HG02973 (cell line): ENCODE measurements around the gene TCHHL1.

Source experiments
- ATAC-seq: cut with Tn5 transposase; IDR thresholded peaks from one replicate; pipeline ENCODE4 v1.9.1; 2021; ENCODE audit warnings: moderate library complexity; ENCODE audit not compliant: unreplicated experiment

The TCHHL1 gene

DNA sequence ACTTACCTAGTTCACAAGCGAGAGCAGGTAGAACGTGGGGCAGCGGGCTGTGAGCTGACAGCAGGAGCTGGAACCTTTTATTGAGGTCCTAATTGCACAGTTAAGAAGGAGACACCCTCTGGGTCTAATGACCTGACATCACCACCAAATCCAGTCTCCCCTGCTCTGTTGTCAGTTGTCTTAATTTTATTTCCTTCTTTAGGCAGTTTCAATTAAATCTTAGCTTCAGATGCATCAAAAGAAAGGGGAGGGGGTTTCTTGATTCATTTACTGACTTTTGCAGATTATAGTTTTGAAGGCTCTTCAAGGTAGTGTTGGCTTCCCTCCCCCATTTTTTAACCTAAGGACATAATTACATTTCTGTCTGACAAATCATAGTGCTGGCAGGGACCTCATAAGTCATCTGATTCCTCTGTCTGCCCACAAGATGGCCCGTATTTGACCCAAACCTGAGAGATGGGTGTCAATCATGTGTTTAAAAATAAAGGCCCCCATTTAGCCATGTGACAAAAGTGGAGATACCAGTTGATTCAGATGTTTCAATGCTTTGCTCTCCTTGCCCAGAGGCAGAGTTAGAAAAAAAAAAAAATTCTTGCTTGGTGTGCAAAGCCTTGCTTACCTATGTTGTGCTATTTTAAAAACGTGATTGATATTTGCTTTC lies at the start of gene TCHHL1:
Gene TCHHL1 (minus strand): TSS at position 51 of the 661 bp plus-strand sequence. CDS start 921 bp downstream, outside the sequence.
- no peak for ATAC-seq

DNA sequence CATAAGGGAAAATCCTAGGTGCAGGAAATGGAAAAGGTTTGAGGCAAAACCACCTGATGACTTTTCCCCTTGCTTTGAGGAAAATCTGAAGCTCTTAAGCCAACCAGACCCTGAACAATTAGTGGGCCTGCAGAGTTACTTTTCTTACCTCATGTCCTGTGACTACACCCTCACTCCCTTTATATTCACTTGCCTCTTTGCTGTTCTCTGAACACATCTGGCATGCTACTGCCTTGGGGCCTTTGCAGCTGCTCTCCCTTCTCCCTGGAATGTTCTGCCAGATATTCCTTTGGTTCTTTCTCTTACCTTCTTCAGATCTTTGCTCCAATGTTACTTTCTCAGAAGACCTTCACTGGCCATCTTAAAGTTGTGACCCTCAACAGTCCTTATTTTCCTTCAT lies 48.4 kb upstream of the TCHHL1 start:
- no peak for ATAC-seq

DNA sequence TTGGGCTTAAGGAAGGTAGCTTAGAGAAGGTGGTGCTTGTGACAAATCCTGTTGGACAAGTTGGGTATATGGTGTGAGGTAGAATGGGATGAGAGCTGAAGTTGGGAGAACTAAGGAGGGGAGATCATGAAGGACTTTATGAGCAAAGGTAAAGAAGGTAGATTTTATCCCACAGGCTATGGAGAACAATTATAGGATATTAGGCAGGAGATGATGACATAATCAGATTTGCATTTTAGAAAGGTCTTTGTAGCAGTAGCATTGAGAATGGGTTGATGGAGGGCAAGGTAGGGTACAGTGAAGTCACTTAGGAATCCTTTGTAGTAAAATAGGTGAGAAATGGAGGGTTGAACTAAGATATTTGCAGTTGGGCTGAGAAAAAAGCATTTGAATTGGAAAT lies 41.3 kb upstream of the TCHHL1 start:
- no peak for ATAC-seq

DNA sequence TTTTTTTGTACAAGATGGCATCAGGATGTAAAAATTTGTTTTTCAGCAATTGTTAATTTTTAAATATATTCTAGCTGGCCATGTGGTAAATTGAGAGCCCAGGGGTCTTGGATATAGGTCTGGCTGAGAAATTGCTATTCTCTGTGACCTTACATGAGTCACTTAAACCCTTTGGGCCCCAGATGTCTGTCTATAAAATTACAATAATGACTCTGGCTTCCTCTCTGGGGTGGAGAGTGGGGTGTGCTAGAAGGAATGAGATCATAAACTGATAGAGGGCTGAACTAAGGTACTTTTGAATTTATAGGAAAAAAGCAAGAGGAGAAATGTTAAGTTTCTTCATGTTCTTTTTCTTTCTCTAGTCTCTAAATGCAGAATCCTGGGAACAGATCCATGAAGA lies 38.8 kb upstream of the TCHHL1 start:
- no peak for ATAC-seq

DNA sequence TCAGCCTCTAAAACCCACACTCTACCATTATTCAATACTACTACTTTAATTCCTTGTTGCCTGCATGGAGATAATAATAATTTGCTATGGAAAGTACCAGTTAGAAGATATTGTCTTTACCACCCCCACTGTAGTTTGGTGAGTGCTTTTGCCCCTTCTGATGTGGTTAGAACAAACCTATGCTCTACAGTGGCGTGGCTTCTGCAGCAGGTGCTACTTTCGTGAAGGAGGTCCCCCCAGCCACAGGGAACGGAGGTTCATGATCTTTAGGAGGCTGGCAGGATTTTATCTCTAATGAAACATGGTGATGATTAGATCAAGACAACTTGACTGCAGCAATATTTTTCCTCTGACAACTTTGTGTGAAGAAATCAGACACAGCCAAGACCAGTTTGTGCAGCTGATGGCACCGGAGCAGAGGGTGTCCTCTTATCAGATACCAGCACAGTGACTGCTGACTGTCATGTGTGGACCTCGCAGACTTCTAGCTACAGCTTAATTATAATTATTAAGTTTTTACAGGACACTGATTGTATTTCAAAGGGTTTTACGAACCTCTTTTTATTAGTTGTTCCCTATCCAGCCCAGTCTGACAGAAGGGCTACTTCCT lies 37.1 kb upstream of the TCHHL1 start:
- no peak for ATAC-seq

DNA sequence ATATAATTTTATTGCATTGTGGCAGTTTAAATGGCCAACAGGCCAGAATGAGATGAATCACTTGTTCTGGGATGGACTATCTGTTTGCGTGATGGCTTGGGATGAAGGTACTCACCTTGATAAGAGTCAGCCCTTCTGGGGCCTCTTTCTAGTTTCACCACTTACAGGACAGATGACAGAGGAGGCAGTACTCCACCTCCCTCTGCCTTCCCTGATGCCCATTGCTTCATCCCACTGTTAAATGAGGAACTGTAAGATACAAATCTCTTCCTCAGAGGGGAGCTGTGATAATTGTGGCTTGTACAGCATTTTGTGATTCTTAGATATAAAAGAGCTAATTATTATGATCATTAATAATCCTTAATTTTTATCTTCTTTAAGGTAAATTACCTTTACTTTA lies 30.1 kb upstream of the TCHHL1 start:
- no peak for ATAC-seq

DNA sequence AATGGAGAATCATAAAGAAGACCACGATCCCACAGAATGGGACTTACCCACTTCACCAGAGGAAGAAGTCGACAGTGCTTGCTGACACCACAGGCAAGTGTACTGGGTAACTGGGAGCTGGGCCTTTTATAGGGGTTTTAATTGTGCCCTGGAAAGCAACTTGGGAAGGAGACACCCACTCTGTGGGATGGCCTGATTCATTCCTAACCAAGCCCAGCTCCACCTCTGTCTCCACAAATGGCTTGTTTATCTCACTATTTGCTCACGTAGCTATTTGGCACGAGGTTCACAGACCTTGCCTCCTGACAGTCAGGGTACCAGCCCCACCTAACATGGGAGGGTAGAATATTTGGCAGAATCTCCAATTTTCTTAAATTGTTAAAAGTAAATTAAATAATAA lies 26.5 kb upstream of the TCHHL1 start, which contains the start of gene TCHH:
Gene TCHH (minus strand): TSS at position 101 of the 400 bp plus-strand sequence. CDS start 1,364 bp downstream, outside the sequence.
- no peak for ATAC-seq

DNA sequence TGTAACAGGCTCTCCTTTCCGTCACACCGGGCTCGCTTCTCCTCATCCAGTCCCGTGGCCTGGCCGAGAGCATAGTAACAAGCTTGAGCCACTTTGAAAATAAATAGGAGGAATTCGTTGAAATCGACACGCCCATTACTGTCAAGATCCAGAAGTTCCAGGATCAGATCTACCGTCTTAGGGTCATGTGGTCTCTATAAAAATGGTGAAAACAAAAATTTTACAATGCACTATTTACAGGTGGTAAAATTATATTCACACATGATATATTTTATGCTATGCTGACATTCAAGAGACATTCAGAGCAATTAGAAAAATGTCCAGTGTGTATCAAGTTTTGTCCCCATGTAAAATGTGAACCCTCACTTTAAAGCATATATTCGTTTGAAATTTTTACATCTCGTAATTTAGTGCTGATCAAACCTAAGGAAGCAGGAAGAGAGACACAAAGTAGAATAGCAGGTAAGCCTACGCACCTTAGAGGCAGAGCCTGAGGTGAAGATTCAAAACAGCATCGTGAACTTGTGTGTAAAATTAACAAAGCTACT lies 24.1 kb upstream of the TCHHL1 start:
- no peak for ATAC-seq

DNA sequence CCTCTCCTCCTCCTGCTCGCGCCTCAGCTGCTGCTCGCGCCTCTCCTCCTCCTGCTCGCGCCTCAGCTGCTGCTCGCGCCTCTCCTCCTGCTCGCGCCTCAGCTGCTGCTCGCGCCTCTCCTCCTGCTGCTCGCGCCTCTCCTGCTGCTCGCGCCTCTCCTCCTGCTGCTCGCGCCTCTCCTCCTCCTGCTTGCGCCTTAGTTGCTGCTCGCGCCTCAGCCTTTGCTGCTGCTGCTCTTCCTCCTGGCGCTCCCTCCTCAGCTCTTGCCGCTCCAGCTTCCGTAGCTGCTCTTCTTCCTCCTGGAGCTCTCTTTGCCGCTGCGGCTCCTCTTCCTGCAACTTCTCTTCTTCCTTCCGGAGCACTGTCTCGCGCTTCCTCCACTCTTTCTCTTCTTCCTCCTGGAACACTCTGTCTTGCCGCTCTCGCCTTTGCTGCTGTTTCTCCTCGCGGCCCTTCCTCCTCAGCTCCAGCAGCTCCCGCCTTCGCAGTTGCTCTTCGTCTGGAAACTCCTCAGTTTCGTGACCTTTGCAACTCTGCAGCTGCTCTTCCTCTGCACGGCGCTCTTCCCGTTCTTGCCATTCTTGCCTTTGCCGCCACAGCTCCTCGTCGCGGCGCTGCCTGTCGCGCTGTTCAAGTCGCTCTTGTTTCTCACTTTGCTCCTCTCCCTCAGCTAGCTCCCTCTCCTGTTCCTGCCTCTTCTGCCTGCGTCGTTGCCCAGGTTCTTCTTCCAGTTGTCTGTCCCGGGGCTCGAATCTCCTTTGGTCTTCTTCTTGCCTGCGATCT lies 23.4 kb upstream of the TCHHL1 start:
- no peak for ATAC-seq

DNA sequence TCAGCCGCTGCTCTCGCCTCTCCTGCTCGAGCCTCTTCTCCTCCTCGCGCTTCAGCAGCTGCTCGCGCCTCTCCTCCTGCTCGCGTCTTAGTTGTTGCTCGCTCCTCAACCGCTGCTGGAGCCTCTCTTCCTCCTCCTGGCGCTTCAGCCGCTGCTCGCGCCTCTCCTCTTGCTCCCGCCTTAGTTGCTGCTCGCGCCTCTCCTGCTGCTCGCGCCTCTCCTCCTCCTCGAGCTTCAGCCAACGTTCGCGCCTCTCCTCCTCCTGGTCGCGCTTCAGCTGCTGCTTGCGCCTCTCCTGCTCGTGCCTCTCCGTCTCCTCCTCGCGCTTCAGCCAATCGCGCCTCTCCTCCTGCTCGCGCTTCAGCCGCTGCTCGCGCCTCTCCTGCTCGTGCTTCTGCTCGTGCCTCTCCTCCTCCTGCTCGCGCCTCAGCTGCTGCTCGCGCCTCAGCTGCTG lies 22.7 kb upstream of the TCHHL1 start:
- ATAC-seq, result no peak

DNA sequence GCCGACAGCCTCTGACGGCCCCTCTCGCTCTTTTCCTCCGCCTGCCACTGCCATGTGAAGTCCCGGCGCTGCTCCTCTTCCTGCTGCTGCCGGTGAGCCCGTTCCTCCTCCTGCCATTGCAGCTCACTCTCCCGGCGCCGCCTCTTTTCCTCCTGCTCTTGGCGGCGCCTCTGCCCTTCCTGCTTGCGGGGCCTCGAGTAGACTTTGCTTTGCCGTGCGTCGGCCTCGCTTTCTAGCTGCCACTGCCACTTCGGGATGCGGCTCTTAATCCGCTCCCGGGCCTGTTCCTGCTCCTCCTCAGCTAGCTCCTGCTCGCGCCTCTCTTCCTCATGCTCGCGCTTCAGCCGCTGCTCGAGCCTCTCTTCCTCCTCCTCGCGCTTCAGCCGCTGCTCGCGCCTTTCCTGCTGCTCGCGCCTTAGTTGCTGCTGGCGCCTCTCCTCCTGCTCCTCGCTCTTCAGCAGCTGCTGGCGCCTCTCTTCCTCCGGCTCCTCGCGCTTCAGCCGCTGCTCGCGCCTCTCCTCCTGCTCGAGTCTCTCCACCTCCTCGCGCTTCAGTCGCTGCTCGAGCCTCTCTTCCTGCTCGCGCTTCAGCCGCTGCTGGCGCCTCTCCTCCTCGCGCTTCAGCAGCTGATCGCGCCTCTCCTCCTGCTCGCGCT lies 22.1 kb upstream of the TCHHL1 start:
- ATAC-seq, result no peak

DNA sequence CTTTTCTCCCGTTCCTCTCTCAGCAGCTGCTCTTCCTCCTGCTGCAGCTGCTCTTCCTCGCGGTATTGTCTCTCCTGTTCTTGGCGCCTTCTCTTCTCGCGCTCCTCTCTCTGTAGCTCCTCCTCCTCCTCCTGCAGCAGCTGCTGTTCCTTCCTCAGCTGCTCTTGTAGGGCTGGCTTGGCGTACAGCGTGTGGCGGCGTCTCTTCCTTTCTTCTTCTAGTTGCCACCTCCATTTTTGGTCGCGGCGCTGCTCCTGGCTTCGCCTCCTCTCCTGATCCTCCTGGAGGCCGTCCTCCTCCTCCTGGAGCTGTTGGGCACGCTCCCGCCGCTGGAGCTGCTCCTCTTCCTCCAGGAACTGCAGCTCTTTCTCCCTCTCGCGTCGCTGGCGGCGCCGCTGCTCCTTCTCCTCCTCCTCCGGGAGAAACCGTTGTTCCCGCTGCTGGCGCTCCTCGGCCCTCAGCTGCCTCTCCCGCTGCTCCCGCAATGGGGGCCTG lies 21.5 kb upstream of the TCHHL1 start:
- no peak for ATAC-seq

DNA sequence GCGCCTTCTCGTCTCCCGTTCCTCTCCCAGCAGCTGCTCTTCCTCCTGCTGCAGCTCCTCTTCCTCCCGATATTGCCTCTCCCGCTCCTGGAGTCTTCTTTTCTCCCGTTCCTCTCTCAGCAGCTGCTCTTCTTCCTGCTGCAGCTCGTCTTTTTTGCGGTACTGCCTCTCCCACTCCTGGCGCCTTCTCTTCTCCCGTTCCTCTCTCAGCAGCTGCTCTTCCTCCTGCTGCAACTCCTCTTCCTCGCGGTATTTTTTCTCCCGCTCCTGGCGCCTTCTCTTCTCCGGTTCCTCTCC lies 21.1 kb upstream of the TCHHL1 start:
- no peak for ATAC-seq

DNA sequence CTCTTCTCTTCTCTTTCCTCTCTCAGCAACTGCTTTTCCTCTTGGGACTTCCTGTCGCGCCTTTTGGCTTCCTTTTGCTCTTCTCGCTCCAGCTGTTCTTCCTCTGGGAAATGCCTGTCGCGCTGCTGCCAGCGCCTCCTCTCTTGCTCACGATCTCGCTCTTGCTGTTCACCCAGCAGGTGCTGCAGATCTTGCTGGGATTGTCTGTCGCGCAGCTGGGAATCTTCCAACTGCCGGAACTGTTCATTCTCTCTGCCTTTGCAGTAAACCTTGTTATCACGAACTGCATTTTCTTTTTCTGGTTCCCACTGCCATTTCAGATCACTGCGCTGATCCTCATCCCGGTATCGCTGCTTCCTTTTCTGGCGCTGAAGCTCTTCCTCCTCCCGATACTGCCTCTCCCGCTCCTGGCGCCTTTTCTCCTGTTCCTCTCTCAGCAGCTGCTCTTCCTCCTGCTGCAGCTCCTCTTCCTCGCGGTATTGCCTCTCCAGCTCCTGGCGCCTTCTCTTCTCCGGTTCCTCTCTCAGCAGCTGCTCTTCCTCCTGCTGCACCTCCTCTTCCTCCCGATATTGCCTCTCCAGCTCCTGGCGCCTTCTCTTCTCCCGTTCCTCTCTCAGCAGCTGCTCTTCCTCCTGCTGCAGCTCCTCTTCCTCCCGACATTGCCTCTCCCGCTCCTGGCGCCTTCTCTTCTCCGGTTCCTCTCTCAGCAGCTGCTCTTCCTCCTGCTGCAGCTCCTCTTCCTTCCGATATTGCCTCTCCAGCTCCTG lies 20.6 kb upstream of the TCHHL1 start:
- ATAC-seq, result no peak

DNA sequence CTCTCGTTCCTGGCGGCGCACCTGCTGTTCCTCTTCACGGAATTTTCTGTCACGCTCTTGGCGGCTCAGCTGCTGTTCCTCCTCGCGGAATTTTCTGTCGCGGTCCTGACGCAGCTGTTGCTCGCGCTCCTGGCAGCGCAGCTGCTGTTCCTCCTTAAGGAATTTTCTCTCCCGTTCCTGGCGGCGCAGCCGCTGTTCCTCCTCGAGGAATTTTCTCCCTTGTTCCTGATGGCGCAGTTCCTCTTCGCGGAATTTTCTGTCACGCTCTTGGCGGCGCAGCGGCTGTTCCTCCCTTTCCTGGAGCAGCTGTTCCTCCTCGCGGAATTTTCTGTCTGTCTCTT lies 20.0 kb upstream of the TCHHL1 start:
- ATAC-seq, result no peak

DNA sequence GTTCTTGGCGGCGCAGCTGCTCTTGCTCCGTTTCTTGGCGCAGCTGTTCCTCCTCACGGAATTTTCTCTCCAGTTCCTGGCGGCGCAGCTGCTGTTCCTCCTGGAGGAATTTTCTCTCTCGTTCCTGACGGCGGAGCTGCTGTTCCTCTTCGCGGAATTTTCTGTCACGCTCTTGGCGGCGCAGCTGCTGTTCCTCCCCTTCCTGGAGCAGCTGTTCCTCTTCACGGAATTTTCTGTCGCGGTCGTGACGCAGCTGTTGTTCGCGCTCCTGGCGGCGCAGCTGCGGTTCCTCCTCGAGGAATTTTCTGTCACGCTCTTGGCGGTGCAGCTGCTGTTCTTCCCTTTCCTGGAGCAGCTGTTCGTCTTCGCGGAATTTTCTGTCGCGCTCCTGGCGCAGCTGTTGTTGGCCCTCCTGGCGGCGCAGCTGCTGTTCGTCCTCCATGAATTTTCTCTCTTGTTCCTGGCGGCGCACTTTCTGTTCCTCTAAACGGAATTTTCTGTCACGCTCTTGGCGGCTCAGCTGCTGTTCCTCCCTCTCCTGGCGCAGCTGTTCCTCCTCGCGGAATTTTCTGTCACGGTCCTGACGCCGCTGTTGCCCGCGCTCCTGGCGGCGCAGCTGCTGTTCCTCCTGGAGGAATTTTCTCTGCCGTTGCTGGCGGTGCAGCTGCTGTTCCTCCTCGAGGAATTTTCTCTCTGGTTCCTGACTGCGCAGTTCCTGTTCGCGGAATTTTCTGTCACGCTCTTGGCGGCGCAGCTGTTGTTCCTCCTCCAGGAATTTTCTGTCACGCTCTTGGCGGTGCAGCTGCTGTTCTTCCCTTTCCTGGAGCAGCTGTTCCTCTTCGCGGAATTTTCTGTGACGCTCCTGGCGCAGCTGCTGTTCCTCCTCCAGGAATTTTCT lies 19.4 kb upstream of the TCHHL1 start:
- ATAC-seq, result no peak

DNA sequence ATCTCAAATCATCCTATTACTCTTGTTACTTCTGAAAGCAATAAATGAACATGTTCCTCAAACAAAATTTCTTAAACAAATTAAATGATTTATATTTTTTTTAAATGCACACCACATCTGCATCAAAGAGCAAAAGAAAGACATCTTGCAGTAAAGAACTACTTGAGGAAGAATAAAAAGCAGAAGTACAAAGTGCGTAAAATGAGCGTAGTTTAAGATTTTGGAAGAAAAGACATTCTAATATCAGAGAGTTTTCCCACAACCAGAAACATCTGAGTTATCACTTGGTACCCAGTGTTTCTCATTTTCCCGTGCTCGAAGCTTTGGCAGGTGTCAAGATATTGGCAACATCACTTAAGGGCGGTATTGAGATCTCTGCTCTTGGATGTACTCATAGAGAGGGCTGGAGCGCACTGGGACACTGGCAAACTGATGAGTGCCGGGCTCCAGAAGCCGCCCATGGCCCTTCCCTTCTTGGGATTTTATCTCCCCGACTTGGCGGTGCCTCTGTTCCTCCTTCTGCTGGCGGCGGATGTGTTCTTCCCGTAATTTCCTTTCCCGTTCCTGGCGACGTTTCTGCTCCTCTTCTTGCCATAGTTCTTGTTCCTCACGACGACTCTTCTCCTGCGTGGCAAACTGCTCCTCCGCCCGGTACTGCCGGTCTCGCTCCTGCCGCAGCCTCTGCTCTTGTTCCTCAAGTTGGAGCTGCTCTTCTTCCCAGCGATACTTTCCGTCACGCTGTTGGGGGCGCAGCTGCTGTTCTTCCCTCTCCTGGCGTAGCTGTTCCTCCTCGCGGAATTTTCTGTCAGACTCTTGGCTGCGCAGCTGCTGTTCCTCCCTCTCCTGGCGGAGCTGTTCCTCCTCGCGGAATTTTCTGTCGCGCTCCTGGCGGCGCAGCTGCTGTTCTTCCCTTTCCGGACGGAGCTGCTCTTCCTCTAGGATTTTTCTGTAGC lies 18.4 kb upstream of the TCHHL1 start:
- no peak for ATAC-seq

DNA sequence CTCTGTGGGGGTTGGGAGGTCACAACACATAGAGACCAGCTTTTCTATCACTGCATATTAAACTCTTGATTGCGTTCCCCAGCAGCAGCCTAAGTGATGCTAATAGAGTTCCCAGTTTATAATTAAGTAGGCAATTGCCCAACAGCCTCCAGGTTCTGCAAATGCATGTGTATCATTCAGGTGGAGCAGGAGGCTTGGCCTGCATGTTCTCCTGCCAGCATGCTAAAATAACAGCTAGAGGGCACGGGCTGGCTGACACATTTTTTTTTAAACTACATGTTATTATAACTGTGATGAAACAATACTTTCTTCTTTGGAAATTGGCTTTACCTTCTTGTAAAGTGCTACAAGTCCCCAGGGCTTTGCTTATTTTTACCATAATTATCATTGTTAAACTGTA lies 16.0 kb upstream of the TCHHL1 start:
- ATAC-seq, result no peak
